ENCODE data around the gene LIMCH1.

DNA sequence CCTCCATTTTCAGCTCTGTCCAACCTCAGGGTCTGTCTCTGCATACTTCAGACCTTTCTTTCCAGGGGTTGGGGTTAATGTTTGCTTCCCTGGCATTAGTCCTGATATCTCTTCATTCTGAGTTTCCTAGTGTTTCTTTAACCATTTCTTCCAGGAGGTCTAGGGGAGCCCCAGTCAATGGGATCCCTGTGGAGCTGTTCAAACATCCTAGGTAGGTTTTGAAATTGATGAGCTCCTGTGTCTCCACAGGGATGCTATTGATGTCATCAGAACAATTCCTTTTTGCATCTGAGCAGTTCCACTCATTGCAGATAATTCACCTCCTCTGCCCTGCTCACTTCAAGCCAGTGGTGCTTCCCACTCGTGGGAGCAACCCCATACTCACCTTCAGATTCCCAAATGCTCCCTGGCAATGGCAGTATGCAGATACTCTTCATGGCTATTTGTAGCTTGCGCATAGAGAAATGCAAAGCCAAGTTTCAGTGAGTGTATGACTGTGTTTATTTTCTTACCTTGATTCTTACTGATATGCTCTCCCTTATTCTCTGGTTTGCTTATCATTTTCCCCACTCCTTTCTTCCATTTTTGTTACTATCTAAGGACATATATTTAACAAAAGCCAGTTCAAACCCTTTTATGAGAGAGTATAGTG is 33.7 kb upstream of the LIMCH1 start:
- TF ChIP-seq, protein P1, sequence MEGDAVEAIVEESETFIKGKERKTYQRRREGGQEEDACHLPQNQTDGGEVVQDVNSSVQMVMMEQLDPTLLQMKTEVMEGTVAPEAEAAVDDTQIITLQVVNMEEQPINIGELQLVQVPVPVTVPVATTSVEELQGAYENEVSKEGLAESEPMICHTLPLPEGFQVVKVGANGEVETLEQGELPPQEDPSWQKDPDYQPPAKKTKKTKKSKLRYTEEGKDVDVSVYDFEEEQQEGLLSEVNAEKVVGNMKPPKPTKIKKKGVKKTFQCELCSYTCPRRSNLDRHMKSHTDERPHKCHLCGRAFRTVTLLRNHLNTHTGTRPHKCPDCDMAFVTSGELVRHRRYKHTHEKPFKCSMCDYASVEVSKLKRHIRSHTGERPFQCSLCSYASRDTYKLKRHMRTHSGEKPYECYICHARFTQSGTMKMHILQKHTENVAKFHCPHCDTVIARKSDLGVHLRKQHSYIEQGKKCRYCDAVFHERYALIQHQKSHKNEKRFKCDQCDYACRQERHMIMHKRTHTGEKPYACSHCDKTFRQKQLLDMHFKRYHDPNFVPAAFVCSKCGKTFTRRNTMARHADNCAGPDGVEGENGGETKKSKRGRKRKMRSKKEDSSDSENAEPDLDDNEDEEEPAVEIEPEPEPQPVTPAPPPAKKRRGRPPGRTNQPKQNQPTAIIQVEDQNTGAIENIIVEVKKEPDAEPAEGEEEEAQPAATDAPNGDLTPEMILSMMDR (IDR thresholded peaks at IDR 0.05) = no peak
- TF ChIP-seq POLR2A (IDR thresholded peaks at IDR 0.05) = no peak

Measured in testis (tissue), 2 donors.